CD4-positive, alpha-beta T cell (primary cell): ENCODE data around the gene FLG. TPM values are rescaled to one million over a fixed set of nuclear protein-coding genes. Genes with fewer than 3 reads are reported as not detected.
"Not testable (repeated sequence)": the region's sequence is repeated elsewhere in the genome, so short reads cannot be mapped to it uniquely, and the experiment has no call there.

ENCODE experiments used
- ATAC-seq: fragments of 200-7000 bp; cut with Tn5 transposase; one replicate; pipeline ENCODE4 v1.10.0; 2022; ENCODE audit warnings: mild to moderate bottlenecking; ENCODE audit not compliant: poor library complexity
- CTCF ChIA-PET: fragments of 350-600 bp; sonication (Branson Sonifier 250); formaldehyde crosslinking; loops from one replicate; lab custom pipeline; 2021; ENCODE audit warnings: antibody characterized with exemption, inconsistent platforms; lab: Charles Lee
- POLR2A ChIA-PET: fragments of 350-600 bp; sonication (Branson Sonifier 250); formaldehyde crosslinking; loops from one replicate; lab custom pipeline; 2021; ENCODE audit warnings: antibody characterized with exemption, inconsistent platforms; lab: Charles Lee
- DNase-seq, 14 experiments: peaks; one replicate each; pipeline ENCODE4 v3.0.0-alpha.2; 2013 to 2020; ENCODE audit warnings: mixed read lengths in 2 of 14
- H3K27ac ChIP-seq, 2 donors: one replicate each; pipeline versions ENCODE4 v1.5.1 to v1.7.0; 2013; ENCODE audit warnings: low read length in 2 of 2, low read depth in 1 of 2, mild to moderate bottlenecking in 1 of 2
- H3K27me3 ChIP-seq, 2 experiments: 1 replicate in 1 of 2; 2 replicates in 1 of 2; pipeline versions ENCODE4 v1.6.1 to v1.7.0; 2013; ENCODE audit warnings: low read length in 2 of 2, control low read depth in 1 of 2, mild to moderate bottlenecking in 1 of 2, moderate library complexity in 1 of 2; ENCODE audit not compliant: insufficient read depth in 2 of 2, control insufficient read depth in 1 of 2
- H3K36me3 ChIP-seq: one replicate; pipeline ENCODE4 v1.6.1; 2013; ENCODE audit warnings: low read length, control low read depth; ENCODE audit not compliant: insufficient read depth
- H3K4me1 ChIP-seq: one replicate; pipeline ENCODE4 v1.6.1; 2013; ENCODE audit warnings: low read length, control low read depth; ENCODE audit not compliant: insufficient read depth
- H3K4me3 ChIP-seq: one replicate; pipeline ENCODE4 v1.5.1; 2013; ENCODE audit warnings: mild to moderate bottlenecking, low read length, moderate library complexity
- H3K9me3 ChIP-seq, 2 experiments: 1 replicate in 1 of 2; 2 replicates in 1 of 2; pipeline versions ENCODE4 v1.6.1 to v1.7.0; 2013; ENCODE audit warnings: low read length in 2 of 2, mild to moderate bottlenecking in 2 of 2, control low read depth in 1 of 2, moderate library complexity in 1 of 2; ENCODE audit not compliant: control insufficient read depth in 1 of 2, insufficient read depth in 1 of 2
- H3K27ac Mint-ChIP-seq: one replicate; pipeline ENCODE4 v1.8.0; 2020; ENCODE audit warnings: mixed read lengths
- H3K27me3 Mint-ChIP-seq: one replicate; pipeline ENCODE4 v1.8.0; 2021; ENCODE audit warnings: mixed read lengths
- H3K36me3 Mint-ChIP-seq: one replicate; pipeline ENCODE4 v1.8.0; 2021; ENCODE audit warnings: low read depth, mixed read lengths
- H3K4me1 Mint-ChIP-seq: one replicate; pipeline ENCODE4 v1.8.0; 2021; ENCODE audit warnings: low read depth, mixed read lengths
- H3K4me3 Mint-ChIP-seq: one replicate; pipeline ENCODE4 v1.8.0; 2020; ENCODE audit warnings: mild to moderate bottlenecking, mixed read lengths
- H3K9me3 Mint-ChIP-seq: one replicate; pipeline ENCODE4 v1.8.0; 2020; ENCODE audit warnings: mixed read lengths
- intact Hi-C, 2 experiments: fragments of 100-400 bp; cut with DNase I in 1 of 2; cut with micrococcal nuclease in 1 of 2; formaldehyde crosslinking; loops; one replicate each; pipeline versions ENCODE4 v1.15.1 to v1.9.0; 2023 to 2025; cut with DNase I, micrococcal nuclease
- total RNA-seq, 174 experiments: library from RNA in 2 of 174; stranded (reverse) in 2 of 174; gene quantifications; one replicate each; pipeline ENCODE4 v1.2.3 and lab custom pipeline; 2021 to 2026

FLG gene
- total RNA-seq, 2 experiments from 2014 or later: not detected

DNA sequence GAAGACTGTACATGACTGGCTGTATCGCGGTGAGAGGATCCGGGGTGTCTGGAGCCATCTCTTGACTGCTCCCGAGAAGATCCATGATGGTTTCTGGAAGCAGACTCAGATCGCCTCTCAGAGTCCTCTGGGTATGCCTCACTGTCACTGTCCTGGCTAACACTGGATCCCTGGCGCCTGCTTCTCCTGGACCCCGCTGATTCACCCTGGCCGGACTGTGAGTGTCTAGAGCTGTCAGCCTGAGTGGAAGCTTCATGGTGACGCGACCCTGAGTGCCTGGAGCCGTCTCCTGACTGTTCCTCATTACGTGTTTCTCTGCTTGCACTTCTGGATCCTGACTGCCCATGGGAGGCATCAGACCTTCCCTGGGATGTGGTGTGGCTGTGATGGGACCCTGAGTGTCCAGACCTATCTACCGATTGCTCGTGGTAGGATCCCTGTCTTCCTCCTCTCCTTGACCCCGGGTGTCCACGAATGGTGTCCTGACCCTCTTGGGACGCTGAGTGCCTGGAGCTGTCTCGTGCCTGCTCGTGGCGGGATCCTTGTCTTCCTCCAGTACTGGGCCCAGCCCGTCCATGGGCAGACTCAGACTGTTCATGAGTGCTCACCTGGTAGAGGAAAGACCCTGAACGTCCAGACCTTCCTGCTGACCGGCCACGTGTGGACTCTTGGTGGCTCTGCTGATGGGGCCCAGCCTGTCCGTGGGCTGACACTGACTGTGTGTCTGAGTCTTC lies 21.7 kb downstream of the FLG start:
- H3K9me3 ChIP-seq, H3K36me3 Mint-ChIP-seq, CTCF ChIA-PET, DNase-seq, H3K27me3 Mint-ChIP-seq, H3K27me3 ChIP-seq, H3K4me3 Mint-ChIP-seq, H3K4me1 ChIP-seq, ATAC-seq, intact Hi-C loops, H3K36me3 ChIP-seq, H3K27ac Mint-ChIP-seq, POLR2A ChIA-PET, H3K4me3 ChIP-seq, H3K27ac ChIP-seq, H3K4me1 Mint-ChIP-seq, H3K9me3 Mint-ChIP-seq: not testable (repeated sequence)

DNA sequence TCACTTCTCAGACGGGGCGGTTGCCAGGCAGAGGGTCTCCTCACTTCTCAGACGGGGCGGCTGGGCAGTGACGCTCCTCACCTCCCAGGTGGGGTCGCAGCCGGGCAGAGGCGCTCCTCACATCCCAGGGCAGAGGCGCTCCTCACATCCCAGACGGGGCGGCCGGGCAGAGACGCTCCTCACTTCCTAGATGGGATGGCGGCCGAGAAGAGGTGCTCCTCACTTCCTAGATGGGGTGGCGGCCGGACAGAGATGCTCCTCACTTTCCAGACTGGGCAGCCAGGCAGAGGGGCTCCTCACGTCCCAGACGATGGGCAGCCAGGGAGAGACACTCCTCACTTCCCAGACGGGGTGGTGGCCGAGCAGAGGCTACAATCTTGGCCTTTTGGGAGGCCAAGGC lies 68.6 kb downstream of the FLG start:
- H3K27me3 Mint-ChIP-seq: peaks cover 17% of the 10 kb centered on the region
- ATAC-seq, H3K27ac Mint-ChIP-seq, H3K9me3 Mint-ChIP-seq, H3K36me3 Mint-ChIP-seq, H3K4me3 ChIP-seq, CTCF ChIA-PET, POLR2A ChIA-PET, H3K27me3 ChIP-seq, intact Hi-C loops, DNase-seq, H3K4me3 Mint-ChIP-seq, H3K36me3 ChIP-seq, H3K27ac ChIP-seq, H3K4me1 Mint-ChIP-seq, H3K4me1 ChIP-seq: not testable (repeated sequence)
- H3K9me3 ChIP-seq: peaks cover 0 to 12% of the 10 kb centered on the region in 2 experiments

Other genes with a start within 250 kb of the FLG start
- gene TCHHL1, start 236.2 kb downstream of the FLG start, total RNA-seq: not detected
- not detected for gene TCHH, start 209.8 kb downstream of the FLG start, total RNA-seq
- gene RPTN, start 166.0 kb downstream of the FLG start, total RNA-seq: not detected
- not detected for gene HRNR, start 101.0 kb downstream of the FLG start, total RNA-seq
- not detected for gene FLG2, start 34.8 kb upstream of the FLG start, total RNA-seq
- gene CRNN, start 89.0 kb upstream of the FLG start, total RNA-seq: not detected
- not detected for gene LCE5A, start 185.6 kb upstream of the FLG start, total RNA-seq
- not detected for gene CRCT1, start 189.2 kb upstream of the FLG start, total RNA-seq
- gene LCE3E, start 241.5 kb upstream of the FLG start, total RNA-seq: not detected